OCI-LY1 (cell line): ENCODE data around the gene MYBBP1A.

Source experiments
- H2AFZ ChIP-seq: fragments of 200-600 bp; sonication (generic), shearing (Covaris generic); 2 replicates; pipeline ENCODE4 v1.6.0; 2014; ENCODE audit warnings: antibody characterized with exemption, mild to moderate bottlenecking, low read length
- H3F3A ChIP-seq: fragments of 200-600 bp; sonication (generic), shearing (Covaris generic); 2 replicates; pipeline ENCODE4 v1.6.0; 2014; ENCODE audit warnings: mild to moderate bottlenecking, antibody characterized with exemption, low read length, moderate library complexity; ENCODE audit not compliant: insufficient read depth
- H3K27ac ChIP-seq: fragments of 200-600 bp; sonication (generic); 2 replicates; pipeline ENCODE4 v1.5.1; 2014; ENCODE audit warnings: low read length, mixed run types, mild to moderate bottlenecking, low read depth; ENCODE audit not compliant: poor library complexity, severe bottlenecking
- H3K27me3 ChIP-seq: fragments of 200-600 bp; sonication (generic); 2 replicates; pipeline ENCODE4 v1.6.0; 2014; ENCODE audit warnings: antibody characterized with exemption, mild to moderate bottlenecking, low read length, moderate library complexity; ENCODE audit not compliant: insufficient read depth
- H3K36me3 ChIP-seq: fragments of 200-600 bp; sonication (generic); 2 replicates; pipeline ENCODE4 v1.6.1; 2014; ENCODE audit warnings: mild to moderate bottlenecking, antibody characterized with exemption, low read length, moderate library complexity, mixed read lengths; ENCODE audit not compliant: insufficient read depth
- H3K4me1 ChIP-seq: fragments of 200-600 bp; sonication (generic); 2 replicates; pipeline ENCODE4 v1.5.1; 2014; ENCODE audit warnings: mild to moderate bottlenecking, low read length, moderate library complexity; ENCODE audit not compliant: insufficient read depth, severe bottlenecking
- H3K4me2 ChIP-seq: fragments of 200-600 bp; sonication (generic), shearing (Covaris generic); 2 replicates; pipeline ENCODE4 v1.6.1; 2014; ENCODE audit warnings: low read length
- H3K4me3 ChIP-seq: fragments of 200-600 bp; sonication (generic); 2 replicates; pipeline ENCODE4 v1.5.1; 2014; ENCODE audit warnings: low read length, low read depth, mild to moderate bottlenecking, mixed read lengths; ENCODE audit not compliant: poor library complexity, severe bottlenecking
- H3K79me2 ChIP-seq: fragments of 200-600 bp; shearing (Covaris generic); 2 replicates; pipeline ENCODE4 v1.6.1; 2016; ENCODE audit warnings: mixed run types, low read length, mixed read lengths; ENCODE audit not compliant: insufficient read depth
- H3K9ac ChIP-seq: fragments of 200-600 bp; sonication (generic), shearing (Covaris generic); 2 replicates; pipeline ENCODE4 v1.6.1; 2014; ENCODE audit warnings: mild to moderate bottlenecking, low read length, mixed read lengths
- H3K9me2 ChIP-seq: fragments of 200-600 bp; sonication (generic), shearing (Covaris generic); 2 replicates; pipeline ENCODE4 v1.6.1; 2014; ENCODE audit warnings: low read depth, mild to moderate bottlenecking, low read length, mixed read lengths
- H3K9me3 ChIP-seq: fragments of 200-600 bp; shearing (Covaris generic); 2 replicates; pipeline ENCODE4 v1.6.1; 2014; ENCODE audit warnings: low read length, mixed read lengths
- H4K20me1 ChIP-seq: fragments of 200-600 bp; sonication (generic), shearing (Covaris generic); 2 replicates; pipeline ENCODE4 v1.6.0; 2016; ENCODE audit warnings: mild to moderate bottlenecking, low read length; ENCODE audit not compliant: insufficient read depth
- CTCF ChIP-seq: fragments of 200-600 bp; sonication (generic), shearing (Covaris generic); IDR thresholded peaks from 2 replicates; pipeline ENCODE4 v1.5.1; 2017; ENCODE audit warnings: mild to moderate bottlenecking, antibody characterized with exemption, low read length, moderate library complexity, mixed read lengths
- EZH2 ChIP-seq: fragments of 200-600 bp; sonication (generic), shearing (Covaris generic); IDR thresholded peaks from 2 replicates; pipeline ENCODE4 v1.8.0; 2017; ENCODE audit warnings: borderline replicate concordance, mixed run types, mild to moderate bottlenecking, antibody characterized with exemption, low read length, moderate library complexity, mixed read lengths

The MYBBP1A gene

GRCh38 chr17:4503283-4504025, 51.7 kb downstream of the MYBBP1A start:
- H2AFZ ChIP-seq, result no peak overlapping the region
- H3K27me3 ChIP-seq, result peaks cover 6% of the 10 kb centered on the region; the same call in 1 of the 2 replicates
- no peaks in the 10 kb centered on the region for H3F3A ChIP-seq
- H3K4me3 ChIP-seq, result no peak overlapping the region
- H3K9me2 ChIP-seq, result no peaks in the 10 kb centered on the region
- no peaks in the 10 kb centered on the region for H4K20me1 ChIP-seq
- H3K27ac ChIP-seq, result no peak overlapping the region
- no peak for TF ChIP-seq CTCF
- H3K79me2 ChIP-seq, result no peaks in the 10 kb centered on the region
- H3K9ac ChIP-seq, result no peak overlapping the region
- H3K9me3 ChIP-seq, result no peaks in the 10 kb centered on the region
- peaks cover 10% of the 10 kb centered on the region for H3K4me1 ChIP-seq
- no peaks in the 10 kb centered on the region for H3K36me3 ChIP-seq
- no peak overlapping the region for H3K4me2 ChIP-seq

GRCh38 chr17:4502466-4503154, 52.6 kb downstream of the MYBBP1A start:
- Histone ChIP-seq H3K4me2 (no peak overlapping the region), H3K4me3 (no peak overlapping the region), H3K9me2 (no peaks in the 10 kb centered on the region), H3K4me1 (peaks cover 18% of the 10 kb centered on the region), H3K9ac (no peak overlapping the region), H3K27me3 (peaks cover 12% of the 10 kb centered on the region), H2AFZ (no peak overlapping the region), H3K36me3 (no peaks in the 10 kb centered on the region), H3K79me2 (no peaks in the 10 kb centered on the region), H4K20me1 (no peaks in the 10 kb centered on the region), H3F3A (no peaks in the 10 kb centered on the region), H3K9me3 (no peaks in the 10 kb centered on the region), H3K27ac (no peak overlapping the region)
- TF ChIP-seq CTCF, result no peak
- TF ChIP-seq EZH2, result no peak

GRCh38 chr17:4501295-4501949, 53.8 kb downstream of the MYBBP1A start:
- H3K4me1 ChIP-seq, result peaks cover 22% of the 10 kb centered on the region
- H4K20me1 ChIP-seq, result no peaks in the 10 kb centered on the region
- no peak overlapping the region for H3K4me3 ChIP-seq
- TF ChIP-seq CTCF, result no peak
- H3K36me3 ChIP-seq, result no peaks in the 10 kb centered on the region
- H3K27ac ChIP-seq, result no peak overlapping the region
- H3K27me3 ChIP-seq, result peaks cover 16% of the 10 kb centered on the region
- H3F3A ChIP-seq, result no peaks in the 10 kb centered on the region
- no peaks in the 10 kb centered on the region for H3K79me2 ChIP-seq
- H3K4me2 ChIP-seq, result no peak overlapping the region
- H3K9me3 ChIP-seq, result no peaks in the 10 kb centered on the region
- H3K9ac ChIP-seq, result no peak overlapping the region
- H2AFZ ChIP-seq, result no peak overlapping the region
- no peaks in the 10 kb centered on the region for H3K9me2 ChIP-seq
